GM20000 (cell line): ENCODE measurements around the gene BANF2.

Source experiments
- DNase-seq: peaks from one replicate; pipeline ENCODE4 v3.0.0; 2012; ENCODE audit warnings: low spot score
- CTCF ChIP-seq: IDR thresholded peaks from 2 replicates; pipeline ENCODE4 v1.5.1; 2012; ENCODE audit warnings: mild to moderate bottlenecking, control low read depth; ENCODE audit errors: extremely low read depth, missing control alignments

Gene BANF2

GRCh38 chr20:17721802-17722486 lies 22.2 kb downstream of the BANF2 start:
- no peak for DNase-seq
- no peak for TF ChIP-seq CTCF

DNA sequence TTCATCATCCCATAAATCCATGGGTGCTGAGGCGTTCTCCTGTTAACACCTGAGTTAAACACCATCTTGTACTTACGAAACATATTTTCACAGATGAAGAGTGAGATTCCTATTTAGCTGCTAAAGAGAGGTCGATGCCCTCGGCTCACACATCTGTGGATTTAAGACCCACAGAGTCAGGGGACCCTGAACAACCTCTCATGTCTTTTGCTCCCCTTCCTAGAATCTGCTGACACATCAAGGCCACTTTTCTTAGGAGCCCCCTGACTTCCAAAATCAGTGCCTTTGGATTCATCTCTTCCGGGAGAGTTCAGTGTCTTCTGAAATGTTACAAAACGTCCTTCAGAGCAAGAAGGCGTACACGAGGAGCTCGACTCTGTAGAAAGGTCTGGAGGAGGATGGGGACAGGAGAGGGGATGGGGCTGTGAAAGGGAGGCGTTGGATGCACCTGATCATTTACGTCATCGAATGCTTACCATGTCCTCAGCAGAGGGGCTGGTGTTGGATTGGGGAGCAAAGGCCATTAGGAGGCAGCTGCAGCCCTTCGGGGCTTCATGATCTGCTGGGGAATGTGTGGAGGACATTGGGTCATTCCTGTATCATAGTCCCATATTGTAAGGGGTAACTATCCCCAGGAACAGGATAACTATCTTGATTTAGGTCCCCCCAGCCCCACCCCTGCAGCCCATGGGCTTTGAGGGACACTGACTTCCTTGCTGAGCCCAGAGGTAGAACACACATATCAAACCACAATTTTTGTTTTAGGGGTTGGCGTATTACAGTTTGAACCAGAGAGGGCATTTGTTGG lies 22.9 kb downstream of the BANF2 start:
- no peak for DNase-seq
- TF ChIP-seq CTCF = no peak

DNA sequence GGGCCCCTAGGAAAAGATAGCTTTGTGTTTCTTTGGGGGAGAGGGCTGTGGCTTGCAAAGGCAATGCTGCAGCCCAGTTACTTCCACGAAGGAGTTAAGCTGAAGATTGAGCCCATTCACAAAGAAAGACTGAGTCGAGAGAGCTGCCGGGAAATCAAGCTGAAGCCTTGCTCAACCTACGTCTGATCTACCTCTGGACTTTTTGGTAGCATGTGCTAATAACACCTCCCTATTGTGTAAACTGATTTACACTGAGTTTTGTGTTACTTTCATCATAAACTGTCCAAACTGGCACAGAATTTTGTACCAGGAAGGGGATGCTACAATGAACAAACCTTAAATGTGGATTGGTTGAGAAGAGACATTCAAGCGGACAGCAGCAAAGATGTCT lies 23.5 kb downstream of the BANF2 start:
- no peak for DNase-seq
- TF ChIP-seq CTCF = no peak

DNA sequence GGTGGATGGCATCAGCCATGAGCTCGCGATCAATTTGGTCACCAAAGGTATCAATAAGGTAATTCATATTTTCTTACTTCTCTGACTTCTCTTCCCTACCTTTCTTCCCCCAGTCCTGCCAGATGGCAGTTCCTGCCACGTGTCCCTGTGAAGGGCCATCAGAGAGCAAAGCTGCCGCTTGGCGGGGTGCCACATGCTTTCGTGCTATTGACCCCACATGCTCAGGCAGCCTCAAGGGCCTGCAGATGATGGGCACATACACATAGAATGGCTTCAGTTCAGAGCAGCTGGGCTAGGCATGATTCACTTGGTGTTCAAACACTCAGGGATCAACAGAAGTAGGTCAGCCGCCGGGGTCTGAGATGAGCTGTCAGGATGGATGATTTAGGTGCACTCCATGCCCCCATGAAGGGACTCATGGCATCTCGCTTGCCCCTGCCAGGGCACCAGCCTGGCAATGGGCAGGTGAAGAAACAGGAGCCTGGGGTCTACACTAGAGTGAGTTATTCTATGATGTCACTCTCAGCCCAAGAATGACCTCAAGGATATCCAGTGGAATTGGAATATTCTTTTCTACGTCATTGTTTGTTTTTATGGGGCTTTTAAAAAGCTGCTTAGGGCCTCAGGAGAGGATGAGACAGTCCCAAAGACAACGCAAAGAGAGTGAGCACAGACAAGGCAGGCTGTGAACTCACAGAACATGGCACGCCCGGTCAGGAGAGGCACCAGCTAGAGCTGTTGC lies 25.5 kb downstream of the BANF2 start:
- TF ChIP-seq CTCF = no peak
- DNase-seq = no peak

- no peak for DNase-seq
- no peak for TF ChIP-seq CTCF
Measured at GRCh38 chr20:17726902-17727301, 27.1 kb downstream of the BANF2 start.

DNA sequence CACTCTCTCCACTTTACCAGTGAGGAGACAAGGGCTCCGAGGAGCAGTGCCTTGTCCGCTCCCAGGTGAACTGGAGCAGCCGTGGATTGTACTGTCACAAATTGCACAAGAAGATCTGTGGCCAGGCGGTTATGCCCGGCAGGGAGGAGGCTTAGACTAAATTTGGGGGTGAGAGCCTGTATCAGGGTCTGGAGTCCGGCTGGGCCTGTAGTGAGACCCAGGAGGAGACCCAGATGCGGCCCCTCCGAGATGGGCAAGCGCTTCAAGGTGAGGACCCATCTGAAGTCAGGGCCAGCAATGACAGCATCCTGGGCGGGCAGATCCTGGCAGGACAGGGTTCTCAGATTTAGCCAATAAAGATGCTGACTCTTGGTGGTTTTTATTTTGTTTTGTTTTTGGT lies 27.6 kb downstream of the BANF2 start:
- no peak for TF ChIP-seq CTCF
- no peak for DNase-seq

- no peak for DNase-seq
- no peak for TF ChIP-seq CTCF
Measured at GRCh38 chr20:17728074-17728473, 28.3 kb downstream of the BANF2 start.
